Epidermal melanocyte (primary cell): ENCODE results near the gene IL22RA1.

Experiments
- DNase-seq: peaks from one replicate; pipeline ENCODE4 v3.0.0; 2011; ENCODE audit warnings: low spot score; ENCODE audit not compliant: insufficient read length

Gene IL22RA1

DNA sequence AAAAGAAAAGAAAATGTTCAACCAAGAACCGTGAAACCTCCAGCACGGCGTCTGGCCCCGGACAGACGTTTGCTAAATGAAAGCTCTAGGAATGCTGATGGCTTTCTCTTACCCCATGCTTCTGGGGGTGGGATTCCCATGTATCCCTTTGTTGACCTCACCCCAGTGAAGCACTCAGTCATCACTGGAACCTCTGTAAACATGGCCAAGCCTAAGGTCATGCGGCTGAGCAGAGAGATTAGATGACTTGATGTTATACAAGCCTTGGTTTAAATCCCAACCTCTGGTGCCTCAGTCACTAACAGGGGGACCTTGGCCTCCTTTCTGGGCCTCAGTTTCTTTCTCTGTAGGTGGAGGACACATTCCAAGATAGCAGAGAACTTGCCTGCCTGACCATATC, 28.2 kb downstream of the IL22RA1 start:
- DNase-seq = no peak

DNA sequence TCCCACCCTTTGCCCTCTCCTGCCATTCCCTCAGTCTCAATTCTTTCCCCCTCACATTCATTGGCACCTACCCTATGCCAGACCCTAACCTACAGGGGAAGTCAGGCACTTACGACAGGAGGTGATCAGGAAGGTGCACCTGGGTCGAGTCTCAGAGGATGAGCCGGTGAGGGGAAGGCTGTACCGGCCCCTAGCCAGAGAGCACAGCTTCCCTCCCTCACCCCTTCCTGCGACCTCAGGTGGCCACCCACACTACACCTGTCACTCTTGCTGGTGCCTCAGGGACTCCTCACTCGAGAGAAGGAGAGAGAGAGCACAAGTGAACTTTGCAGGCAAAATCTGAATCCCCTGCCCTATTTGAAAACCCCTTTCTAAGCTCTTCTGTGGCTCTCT, 29.3 kb downstream of the IL22RA1 start:
- DNase-seq = no peak

- DNase-seq = peak; percentile 55
Observed at GRCh38 chr1:24111996-24112779, 30.8 kb downstream of the IL22RA1 start, which contains the start of gene MYOM3. TSS of gene MYOM3 (minus strand) at chr1:24112135. CDS start at chr1:24108636, 3,499 bp downstream.

- no peak for DNase-seq
Observed at GRCh38 chr1:24111262-24111995, 31.5 kb downstream of the IL22RA1 start.

DNA sequence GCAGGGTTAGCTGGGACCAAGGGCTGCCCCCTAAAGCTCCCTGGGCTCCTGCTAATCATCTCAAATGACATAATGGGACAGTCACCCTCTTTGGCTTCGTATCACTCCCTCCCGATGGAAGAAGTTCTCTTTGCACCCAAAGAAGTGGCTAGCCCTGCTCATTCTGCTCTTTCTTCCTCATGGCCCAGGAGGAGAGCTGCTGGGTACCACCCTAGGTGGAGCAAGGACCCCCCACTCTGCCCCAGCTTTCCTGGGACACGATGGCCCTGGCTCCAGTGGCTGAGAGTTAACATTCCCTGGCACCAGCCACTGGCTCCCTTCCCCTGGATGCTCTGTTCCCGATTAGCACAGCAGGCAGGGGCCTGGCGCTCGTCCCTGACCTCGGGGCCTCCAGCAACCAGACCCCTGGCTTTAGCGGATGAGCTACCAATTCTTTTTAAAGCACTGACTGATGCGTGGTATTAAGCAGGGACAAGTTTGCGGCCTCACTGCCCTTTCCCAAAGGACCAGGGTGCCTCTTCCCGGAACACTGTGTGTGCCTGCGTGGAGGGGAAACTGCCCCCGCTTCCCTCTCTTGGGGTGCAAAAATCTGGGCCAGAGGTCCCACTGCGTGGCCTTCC, 32.2 kb downstream of the IL22RA1 start:
- no peak for DNase-seq

GRCh38 chr1:24109686-24110475, 33.1 kb downstream of the IL22RA1 start:
- no peak for DNase-seq

DNA sequence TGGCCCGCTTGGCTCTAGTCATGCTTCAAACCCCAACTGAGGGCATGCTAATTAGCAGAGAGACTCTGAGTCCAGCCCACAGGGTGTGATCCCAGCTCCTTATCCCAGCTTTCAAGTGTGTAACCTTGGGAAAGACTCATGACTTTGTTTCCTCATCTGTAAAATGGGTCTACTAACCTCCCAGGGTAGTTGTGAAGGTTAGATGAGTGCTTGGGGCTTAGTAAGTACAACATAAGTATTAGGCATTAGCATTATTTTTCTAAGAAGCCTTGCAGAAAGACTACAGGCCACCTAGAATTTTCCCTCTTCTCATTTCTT, 33.8 kb downstream of the IL22RA1 start:
- DNase-seq = no peak

- DNase-seq = peak; percentile 36
Observed at GRCh38 chr1:24108334-24109165, 34.4 kb downstream of the IL22RA1 start.

DNA sequence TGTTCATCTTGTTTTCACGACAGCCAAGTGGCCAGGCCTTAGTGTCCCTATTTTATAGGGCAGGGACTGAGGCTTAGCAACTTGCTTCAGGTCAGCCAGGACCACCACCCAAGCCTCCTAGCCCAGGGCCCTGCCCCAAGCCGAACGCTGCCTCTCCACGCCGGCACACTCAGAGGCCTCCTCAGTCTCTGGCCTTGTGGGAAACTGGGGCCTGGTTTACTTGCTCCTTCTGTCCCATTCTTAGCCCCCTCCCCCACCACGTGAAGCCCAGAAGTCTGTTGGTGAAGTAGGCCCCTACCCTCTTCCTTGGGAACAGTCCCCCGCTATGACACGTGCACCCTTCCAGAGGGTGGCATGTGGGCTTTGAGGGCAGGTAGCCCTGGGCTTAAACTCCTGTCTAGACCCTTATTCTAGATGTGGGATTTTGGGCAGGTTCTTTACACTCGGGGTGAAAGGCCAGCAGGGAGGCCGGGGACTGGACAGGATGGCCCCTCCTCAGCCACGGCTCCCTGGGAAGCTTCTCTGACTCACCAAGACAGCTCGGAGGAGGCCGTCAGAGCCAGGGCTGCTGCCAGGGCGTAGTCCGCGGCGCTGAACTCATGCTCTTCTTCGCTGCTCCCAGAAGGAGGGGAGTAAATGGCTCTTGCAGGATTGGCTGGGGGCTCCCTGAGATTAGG, 35.3 kb downstream of the IL22RA1 start:
- no peak for DNase-seq

- DNase-seq = no peak
Observed at GRCh38 chr1:24105368-24106160, 37.4 kb downstream of the IL22RA1 start.

DNA sequence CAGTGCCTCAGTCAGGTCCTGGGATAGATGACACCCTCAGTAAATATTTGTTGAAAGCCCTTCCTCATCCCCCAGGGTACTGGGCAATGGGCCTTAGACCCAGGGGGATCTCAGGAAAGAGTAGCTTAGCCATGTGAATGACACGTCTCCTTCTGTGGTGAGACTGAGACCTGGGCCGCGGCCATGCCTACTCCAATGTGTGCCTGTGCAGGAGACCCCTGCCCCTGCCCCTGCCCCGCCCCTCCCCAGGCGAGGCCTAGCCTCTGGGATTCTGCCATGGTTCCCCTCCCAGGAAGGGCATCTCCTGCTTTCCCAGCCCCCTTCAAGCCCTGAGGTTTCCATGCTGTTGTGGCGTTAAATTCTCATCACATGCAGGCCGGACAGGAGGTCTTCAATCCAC, 38.1 kb downstream of the IL22RA1 start:
- no peak for DNase-seq

DNA sequence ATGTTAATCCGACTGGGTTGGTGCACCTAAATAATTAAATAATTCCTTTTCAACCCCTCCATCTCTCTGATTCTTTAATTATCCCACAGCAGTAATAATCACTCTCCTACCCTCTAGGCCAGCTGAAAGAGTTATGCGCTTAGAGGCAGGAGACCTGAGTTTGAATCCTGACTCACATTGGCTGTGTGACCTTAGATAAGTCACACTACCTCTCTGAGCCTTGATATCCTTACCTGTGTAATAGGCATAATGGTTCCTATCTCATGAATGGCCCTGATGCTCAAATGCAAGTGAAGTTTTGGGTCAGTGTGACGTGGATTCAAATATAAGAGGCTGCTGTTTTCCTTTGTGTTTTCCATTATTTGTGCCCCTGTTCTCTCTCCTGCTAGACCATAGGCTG, 39.1 kb downstream of the IL22RA1 start:
- DNase-seq = no peak

DNA sequence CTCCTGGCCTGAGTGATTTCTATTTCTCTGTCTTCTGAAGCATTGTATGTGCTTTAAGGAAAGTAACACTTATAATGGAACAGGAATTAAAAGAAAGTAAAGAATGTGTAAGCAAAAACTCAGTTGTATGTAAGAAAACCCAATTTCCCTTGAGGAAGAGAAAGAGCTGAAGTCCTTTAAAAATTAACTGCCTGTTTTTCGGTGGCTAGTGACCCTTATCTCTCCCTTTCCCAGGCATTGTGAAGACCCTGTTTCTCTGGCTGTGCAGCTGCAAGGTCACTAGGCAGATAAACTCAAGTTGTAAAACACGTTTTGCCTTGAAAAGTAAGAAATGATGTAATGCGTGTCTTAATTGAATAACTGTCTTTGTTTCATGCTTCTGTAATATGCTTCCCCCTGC, 39.5 kb downstream of the IL22RA1 start:
- no peak for DNase-seq

- DNase-seq = no peak
Observed at GRCh38 chr1:24102961-24103360, 40.0 kb downstream of the IL22RA1 start.

DNA sequence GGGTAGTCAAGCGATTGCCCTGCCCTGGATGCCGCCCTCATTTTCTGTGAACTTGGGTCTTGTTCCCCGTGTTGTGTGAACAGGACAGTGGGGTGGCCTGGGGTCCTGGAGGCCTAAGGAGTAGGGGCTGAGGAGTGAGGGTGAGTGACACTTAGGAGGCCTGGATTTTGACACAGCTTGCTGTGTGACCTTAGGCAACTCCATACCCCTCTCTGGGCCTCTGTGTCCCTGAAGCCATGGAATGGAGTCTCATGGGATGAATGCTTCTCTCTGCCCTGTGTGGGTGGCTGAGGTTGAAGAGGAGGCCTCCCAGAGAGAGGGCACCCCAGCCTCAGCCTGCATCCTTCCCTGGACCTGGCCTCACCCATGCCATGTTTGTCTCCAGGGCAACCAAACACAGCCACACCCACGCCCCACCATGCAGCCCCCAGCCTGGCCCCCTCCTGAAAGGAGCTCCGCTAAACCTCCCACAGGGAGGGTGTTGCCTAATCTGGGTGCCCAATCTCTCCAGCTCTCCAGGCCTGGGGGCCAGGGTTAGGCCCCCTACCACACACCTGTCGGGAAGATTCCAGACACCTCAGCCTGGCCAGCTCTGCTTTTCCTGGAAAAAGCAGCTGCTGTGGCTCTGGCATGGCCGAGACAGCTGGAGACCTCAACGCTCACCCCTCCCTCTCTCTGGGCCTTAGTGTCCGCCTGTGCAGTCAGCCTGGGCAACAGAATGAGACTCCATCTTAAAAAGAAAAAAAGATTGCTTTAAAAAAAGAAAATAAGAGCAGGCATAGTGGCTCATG, 40.9 kb downstream of the IL22RA1 start:
- no peak for DNase-seq

DNA sequence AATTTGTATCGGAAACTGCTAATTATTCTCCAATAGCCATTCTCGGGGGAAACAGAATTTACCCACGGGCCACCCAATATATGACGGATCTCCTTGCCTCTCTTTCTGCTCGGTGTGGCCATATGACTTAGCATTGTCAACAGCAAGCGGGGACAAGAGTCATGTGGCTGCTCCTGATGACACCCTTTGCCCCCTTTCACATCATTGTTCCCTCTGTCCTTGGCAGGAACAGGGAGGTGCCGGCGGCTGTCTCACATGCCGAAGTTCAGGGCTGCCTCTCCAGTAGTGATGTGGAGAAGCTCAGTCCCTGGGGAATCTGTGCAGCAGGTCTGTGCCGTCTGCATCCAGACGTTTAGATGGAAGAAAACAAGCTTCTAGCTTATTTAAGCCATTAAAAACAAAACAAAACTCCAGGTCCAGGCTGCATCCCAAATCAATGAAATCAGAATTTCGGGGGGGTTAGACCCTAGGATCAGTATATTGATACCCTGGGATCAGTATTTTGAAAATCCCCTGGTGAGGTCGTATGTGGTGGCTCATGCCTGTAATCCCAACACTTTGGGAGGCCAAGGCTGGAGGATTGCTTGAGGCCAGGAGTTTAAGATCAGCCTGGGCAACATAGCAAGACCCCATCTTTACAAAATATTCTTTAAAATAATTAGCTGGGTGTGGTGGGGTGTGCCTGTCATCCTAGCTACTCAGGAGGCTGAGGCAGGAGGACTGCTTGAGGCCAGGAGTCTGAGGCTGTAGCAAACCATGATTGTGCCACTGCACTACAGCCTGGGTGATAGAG, 41.8 kb downstream of the IL22RA1 start:
- DNase-seq = no peak

GRCh38 chr1:24098943-24099638, 43.8 kb downstream of the IL22RA1 start:
- DNase-seq = no peak
